Measurements from ENCODE around the gene IL12RB2.

- no peak for TF ChIP-seq POLR2A (IDR thresholded peaks at IDR 0.05; ENCODE audit: low read depth, low read length)
- TF ChIP-seq POLR2AphosphoS5 (IDR thresholded peaks at IDR 0.05; ENCODE audit: low read depth, low read length) = no peak
- no peak for TF ChIP-seq TAF1 (IDR thresholded peaks at IDR 0.05; ENCODE audit: low read depth, low read length)
- TF ChIP-seq PAX5 (IDR thresholded peaks at IDR 0.05; ENCODE audit: insufficient read depth, low read length, severe bottlenecking) = no peak
- TF ChIP-seq SPI1 (IDR thresholded peaks at IDR 0.05; ENCODE audit: low read depth, low read length) = no peak
Measured at GRCh38 chr1:67299296-67299695, 8.4 kb upstream of the IL12RB2 start.

Measured in GM12891 (cell line).